Adipose tissue (tissue), 3 donors: Measurements from ENCODE around the gene C3. TPM values are rescaled to one million over a fixed set of nuclear protein-coding genes. Genes with fewer than 3 reads are reported as not detected.

Experiments used
- H3K27ac ChIP-seq: one replicate; pipeline ENCODE4 v1.5.1; 2013; ENCODE audit warnings: low read depth, low read length
- WGBS, 3 donors: extraction: QIAGEN DNeasy Blood & Tissue Kit; methylation state at CpG; one replicate each; pipeline ENCODE4 v1.1.7; 2013; 5-methylcytosine and 5-hydroxymethylcytosine counted together
- polyA plus RNA-seq, 3 donors: library from polyadenylated mRNA; stranded (reverse); fragments of 200-250 nt; gene quantifications; one replicate each; pipeline ENCODE4 v1.2.3, GENCODE V29; 2013
- donor health status: healthy with polysubstance abuse.
- donor health status: Bipolar disorder and iron deficiency.
- donor health status: healthy.

Gene C3
- polyA plus RNA-seq, 3 donors: 538 to 982 (median 581) TPM

DNA sequence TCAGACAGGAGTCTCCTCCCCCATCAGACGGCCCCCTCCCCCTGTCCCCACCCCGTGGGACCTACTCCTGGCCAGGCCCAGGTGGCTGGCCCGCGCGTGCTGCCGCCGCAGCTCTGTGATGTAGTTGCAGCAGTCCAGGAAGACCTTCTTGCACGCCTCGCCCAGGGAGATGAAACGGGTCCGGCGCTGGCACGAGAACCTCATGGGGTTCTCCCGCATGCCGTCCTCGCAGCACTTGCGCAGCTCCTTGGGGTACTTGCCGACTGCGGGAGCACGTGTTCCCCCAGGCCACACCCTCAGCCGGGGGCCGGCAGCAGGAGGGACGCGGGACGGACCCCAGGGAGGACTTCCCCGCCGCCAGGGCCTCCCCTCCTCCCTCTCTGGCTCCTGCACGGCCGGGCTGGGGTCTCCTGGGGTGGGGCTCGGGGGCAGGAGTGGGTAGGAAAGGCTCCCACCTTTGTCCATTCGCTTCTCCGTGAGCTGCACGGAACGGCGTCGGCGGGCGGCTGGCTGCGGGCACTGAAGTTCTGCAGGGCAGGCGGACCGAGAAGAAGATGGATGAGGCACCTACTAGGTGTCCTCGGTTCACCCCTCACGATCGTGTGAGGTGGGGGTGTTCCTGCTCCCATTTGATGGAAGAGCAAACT is 13.3 kb downstream of the C3 start:
- WGBS, 3 donors: 83 to 89% (median 85%) methylated on average over 39 to 44 of the region's 44 CpGs
- H3K27ac ChIP-seq: no peak overlapping the region

DNA sequence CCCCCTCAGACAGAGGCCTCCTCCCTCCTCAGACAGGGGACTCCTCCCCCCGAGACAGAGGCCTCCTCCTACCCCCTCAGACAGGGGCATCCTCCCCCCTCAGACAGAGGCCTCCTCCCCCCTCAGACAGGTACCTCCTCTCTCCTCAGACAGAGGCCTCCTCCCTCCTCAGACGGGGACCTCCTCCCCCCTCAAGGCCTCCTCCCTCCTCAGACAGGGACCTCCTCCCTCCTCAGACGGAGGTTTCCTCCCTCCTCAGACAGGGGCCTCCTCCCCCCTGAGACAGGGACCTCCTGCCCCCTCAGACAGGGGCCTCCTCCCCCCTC is 13.9 kb downstream of the C3 start:
- no peak overlapping the region for H3K27ac ChIP-seq
- 49 to 83% (median 69%) methylated on average over 2 to 3 of the region's 3 CpGs for WGBS, 3 donors

DNA sequence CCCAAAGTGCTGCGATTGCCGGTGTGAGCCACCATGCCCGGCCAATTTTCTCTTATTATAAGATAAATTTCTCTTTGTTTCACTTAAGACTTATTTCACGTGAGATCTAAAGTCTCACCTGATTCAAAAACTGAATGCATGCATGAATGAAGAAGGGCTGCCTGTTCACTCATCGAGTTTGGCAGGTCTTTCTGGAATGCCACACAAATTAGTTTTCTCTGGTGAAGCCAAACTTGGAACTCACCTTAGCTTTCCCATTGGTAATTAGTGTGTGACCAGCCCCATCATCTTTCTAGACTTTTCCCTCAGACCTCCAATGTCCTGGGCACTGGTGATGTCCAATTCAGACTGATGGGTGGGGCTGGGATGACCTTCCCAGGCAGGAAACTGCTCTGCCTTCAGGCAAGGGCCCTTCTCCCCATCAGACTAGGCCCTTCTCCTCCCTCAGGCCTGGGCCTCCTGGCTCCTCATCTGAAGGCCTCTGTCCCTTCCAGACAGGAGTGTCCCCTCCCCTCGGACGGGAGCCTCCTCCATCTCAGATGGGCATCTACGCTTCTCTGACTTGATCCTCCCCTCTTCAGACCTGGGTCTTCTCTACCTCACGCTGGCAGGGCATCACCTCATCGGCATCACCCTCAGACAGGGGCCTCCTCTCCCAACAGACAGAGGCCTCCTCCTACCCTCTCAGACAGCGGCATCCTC is 14.4 kb downstream of the C3 start:
- 81 to 86% (median 82%) methylated on average over 11 of the region's 11 CpGs for WGBS, 3 donors
- H3K27ac ChIP-seq: no peak overlapping the region

DNA sequence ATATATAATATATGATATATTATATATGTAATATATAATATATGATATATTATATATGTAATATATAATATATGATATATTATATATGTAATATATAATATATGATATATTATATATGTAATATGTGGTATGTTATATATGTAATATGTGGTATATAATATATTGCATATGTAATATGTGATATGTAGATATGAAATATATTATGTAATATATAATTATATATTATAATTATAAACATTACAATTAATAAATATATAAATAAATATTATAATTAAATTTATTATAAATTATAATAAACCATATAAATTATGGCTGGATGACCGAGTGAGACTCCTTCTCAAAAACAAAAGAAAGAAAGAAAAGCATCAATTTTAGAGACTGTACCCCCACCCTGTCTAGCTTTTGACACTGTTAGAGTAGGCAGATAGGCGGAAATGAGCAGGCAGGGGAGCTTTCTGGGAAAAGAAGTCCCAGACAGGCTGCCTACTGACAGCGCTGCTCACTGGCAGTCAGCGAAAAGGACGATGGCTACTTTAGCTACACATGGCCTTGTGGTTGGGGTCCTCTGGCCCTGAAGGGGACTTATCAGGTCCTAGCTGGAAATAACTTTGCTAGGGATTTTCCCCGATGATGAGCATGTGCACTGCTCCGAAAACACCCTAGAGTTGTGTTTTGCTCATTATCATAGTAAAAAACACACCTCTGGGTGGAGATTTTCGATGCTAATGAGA is 19.7 kb downstream of the C3 start:
- no peak overlapping the region for H3K27ac ChIP-seq
- 83 to 91% (median 87%) methylated on average over 8 of the region's 8 CpGs for WGBS, 3 donors

DNA sequence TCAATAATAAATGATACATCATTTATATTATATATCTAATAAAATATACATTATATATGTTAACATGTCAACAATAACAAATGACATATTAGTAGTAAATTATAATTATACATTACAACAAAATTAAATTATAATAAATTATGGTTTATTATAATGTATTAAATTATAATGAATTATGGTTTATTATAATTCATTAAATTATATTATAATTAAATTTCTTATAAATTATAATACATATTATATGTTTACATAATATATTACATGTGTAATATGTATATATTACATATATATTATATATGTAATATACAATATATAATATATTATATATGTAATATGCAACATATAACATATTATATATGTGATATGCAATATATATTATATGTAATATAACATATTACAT is 20.5 kb downstream of the C3 start:
- H3K27ac ChIP-seq: no peak overlapping the region

DNA sequence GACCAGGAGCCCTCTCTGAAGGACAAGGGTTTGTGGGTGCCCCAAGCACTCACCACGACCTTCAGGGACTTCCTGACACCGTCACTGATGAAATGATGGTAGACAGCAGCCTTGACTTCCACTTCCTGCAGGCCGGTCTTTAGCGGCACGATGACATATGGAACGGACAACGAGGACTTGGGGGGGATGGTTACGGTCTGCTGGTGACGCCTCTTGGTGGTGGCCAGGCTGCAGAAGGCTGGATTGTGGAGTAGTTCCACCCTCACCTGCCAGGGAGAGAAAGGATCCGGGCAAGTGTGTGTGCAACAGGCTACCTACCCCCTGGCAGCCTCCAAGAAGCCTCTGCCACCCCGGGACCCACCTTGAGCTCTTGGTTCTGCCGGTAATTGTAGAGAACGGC is 23.2 kb downstream of the C3 start:
- whole genome bisulfite sequencing, 3 donors: 55 to 82% (median 57%) methylated on average over 13 of the region's 13 CpGs
- H3K27ac ChIP-seq: no peak overlapping the region

DNA sequence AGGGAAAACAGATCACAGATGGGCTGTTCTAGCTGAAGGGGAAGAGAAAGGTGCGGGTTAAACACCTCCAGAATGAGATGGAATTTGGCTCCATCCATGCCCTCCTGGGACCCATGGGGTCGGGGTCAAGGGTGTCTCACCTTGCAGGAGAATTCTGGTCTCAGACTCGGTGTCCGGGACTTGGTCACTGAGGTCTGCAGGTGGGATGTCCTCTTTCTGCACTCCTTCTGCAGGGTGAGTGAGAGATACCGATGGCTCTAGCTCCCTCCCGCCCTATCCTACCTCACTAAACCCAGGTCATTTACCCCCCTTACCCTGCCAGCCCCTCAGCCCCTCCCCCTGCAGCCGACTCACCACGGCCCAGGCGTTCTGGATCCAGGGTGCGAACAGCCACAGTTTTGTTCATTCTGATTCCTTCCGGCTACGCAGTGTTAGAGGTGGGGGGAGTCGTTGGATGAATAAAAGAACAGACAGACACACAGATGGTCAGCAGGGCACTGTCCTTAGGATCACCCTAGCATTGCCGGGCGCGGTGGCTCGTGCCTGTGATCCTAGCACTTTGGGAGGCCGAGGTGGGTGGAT is 24.1 kb downstream of the C3 start:
- no peak overlapping the region for H3K27ac ChIP-seq
- 76 to 79% (median 77%) methylated on average over 17 to 18 of the region's 18 CpGs for whole genome bisulfite sequencing, 3 donors

DNA sequence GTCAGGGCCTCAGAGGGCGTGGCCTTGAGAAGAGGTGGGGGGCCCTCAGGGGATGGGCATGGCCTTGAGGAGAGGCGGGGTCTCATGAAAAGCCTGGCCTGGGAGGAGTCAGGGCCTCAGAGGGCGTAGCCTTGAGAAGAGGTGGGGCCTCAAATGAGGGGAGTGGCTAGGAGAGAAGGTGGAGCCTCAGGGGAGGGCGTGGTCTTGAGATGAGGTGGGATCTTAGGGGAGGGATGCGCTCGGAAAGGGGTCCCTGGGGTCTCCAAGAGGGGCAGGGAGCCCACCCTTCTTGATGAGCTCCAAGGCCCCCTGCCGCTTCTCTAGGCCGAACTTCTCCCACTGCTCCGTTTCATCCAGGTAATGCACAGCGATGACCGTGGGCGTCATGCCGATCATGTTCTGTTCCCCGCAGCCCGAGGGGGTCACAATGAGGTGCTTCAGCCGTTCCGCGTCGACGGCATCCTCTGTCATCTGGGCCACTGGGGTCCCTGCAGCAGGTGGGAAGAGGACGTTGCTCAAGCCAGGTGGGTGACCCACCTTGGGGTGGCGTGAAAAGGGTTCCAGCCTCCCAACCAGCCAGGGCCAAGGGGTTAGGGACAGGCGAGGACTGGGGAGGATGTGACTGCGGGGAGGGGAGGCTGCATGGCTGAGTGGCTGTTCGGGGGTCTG is 26.2 kb downstream of the C3 start:
- 95 to 96% (median 95%) methylated on average over 22 to 24 of the region's 25 CpGs for WGBS, 3 donors
- no peak overlapping the region for H3K27ac ChIP-seq

DNA sequence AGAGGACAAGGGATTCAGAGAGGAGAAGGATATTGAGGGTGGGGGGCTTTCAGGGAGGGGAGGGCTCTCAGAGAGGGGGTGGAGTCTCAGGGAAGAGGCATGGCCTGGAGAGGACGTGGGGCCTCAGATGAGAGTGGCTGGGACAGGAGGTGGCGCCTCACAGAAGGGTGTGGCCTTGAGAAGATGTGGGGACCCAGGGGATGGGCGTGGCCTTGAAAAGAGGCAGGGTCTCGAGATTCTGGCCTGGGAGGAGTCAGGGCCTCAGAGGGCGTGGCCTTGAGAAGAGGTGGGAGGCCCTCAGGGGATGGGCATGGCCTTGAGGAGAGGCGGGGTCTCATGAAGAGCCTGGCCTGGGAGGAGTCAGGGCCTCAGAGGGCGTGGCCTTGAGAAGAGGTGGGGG is 26.8 kb downstream of the C3 start:
- H3K27ac ChIP-seq: no peak overlapping the region
- 71 to 80% (median 76%) methylated on average over 5 to 7 of the region's 7 CpGs for WGBS, 3 donors

DNA sequence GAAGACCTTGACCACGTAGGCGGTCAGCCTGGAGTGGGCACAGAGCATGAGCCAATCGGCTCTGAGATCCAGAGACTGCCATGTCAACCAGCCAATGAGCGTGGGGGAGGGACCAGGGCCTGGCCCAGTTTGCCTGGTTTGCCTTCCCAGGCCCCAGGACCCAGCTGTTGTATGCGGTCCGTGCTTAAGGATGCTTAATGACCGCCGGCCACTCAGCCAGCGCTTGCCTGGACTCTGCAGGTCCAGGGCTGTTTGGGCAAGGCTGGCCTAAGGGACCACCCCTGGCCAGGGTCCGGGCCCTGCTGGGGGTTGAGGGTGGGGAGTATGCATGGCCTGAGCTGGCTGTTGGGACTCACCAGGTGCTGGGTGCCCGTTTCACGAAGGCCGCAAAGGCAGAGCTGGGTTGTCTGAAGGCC is 27.4 kb downstream of the C3 start:
- no peak overlapping the region for H3K27ac ChIP-seq

DNA sequence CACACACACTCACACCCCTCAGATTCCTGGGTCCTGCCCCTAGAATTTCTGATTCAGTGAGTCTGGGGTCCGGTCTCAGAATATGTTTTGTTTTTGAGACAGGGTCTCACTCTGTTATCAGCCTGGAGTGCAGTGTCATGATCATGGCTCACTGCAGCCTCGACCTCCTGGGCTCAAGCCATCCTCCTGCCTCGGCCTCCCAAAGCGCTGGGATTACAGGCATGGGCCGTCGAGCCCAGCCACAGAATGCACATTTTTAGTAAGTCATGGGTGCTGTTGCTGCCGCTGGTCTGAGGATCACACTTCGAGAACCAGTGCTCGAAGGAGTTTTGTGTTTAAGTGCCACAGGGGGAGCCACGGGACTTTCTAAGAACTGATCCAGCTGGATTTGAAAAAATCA is 28.4 kb downstream of the C3 start:
- H3K27ac ChIP-seq: no peak overlapping the region
- WGBS, 3 donors: 83 to 87% (median 87%) methylated on average over 10 of the region's 10 CpGs

More for the DNA sequence above, 27.4 kb downstream of the C3 start:
- 88 to 92% (median 88%) methylated on average over 13 of the region's 13 CpGs for WGBS, 3 donors

DNA sequence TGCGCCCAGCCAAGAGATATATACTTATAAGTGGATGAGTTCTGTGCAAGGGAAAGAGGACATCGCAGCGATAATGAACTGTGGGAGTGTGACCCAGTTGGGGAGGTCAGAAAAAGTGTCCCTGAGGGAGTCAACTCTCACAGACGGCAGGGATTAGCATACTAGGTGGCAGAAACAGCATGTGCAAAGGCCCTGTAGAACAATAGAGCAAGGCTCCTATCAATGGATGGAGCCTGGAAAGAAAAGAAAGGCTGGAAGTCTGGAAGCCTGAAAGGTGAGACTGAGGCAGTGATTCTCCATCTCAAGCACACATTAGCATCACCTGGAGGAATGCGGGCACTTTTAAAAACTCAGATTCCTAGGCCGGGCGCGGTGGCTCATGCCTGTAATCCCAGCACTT is 29.1 kb downstream of the C3 start:
- H3K27ac ChIP-seq: no peak overlapping the region
- 85 to 93% (median 90%) methylated on average over 8 of the region's 8 CpGs for WGBS, 3 donors

DNA sequence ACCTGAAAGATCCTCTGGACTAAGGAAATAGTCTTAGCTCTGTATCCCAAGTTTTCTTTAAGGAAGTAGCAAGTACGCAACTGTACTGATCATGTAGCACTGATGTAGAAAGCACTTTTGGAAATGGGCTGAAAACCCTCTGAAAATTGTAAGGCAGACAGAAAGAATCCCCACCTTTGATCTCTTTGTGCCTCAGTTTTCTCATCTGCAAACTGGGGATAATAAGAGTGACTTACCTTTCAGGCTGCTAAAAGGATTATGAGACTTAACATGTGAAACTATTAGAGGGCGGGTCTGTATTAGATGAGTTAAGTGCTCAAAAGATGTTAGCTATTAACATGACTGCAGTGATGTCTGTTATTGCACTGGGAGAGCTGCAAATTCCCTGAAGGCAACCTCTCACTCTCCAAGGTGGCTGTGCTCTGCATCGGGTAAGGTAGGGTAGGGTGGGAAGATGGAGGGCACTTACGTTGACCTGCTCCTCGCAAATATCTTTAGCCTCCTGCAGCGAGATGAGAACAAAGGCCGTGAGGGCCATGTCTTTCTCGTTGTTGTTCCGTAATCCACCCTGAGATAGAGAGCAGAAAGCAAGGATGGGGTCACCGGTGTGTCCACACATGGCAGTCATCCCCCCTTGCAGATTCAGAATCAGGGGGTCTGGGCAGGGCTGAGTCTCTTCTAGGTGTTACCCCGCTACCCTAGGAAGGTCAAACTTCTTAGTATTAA is 30.1 kb downstream of the C3 start:
- WGBS, 3 donors: 82 to 88% (median 87%) methylated on average over 11 of the region's 11 CpGs

DNA sequence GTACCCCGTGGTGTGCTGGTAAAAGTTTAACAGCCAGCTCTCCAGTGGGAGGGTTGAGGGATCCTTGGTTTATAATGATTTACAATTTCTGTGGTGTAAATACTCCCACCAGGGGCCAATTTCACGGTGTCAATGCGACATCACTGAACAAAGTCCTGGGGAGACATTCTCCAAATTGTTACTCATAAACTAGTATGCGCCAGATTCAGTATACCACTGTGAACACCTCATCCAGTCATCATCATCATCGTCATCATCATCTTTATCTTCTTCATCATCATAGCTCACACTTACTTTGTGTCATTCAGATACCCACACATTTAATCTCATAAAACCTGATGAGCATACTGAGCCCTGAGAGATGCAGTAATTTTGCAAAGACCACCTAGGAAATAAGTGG is 33.3 kb downstream of the C3 start:
- H3K27ac ChIP-seq: no peak overlapping the region
- WGBS, 3 donors: 56 to 84% (median 79%) methylated on average over 5 of the region's 5 CpGs

More for the DNA sequence above, 30.1 kb downstream of the C3 start:
- no peak overlapping the region for H3K27ac ChIP-seq

DNA sequence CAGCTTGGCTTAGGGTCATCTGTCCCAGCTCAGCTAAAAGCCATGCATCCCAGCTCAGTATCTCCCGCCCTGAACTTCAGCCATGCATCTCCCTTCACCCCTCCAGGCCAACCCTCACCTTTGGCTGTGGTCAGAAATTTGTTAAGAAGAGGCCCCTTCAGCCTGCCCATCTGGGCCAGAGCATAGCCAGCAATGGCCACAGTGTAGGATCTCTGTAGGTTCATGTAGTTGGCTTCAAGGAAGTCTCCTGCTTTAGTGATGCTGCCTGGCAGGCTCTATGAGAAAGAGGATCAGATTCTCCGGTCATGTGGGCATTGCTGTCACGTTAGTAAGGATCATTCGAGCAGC is 33.8 kb downstream of the C3 start:
- no peak overlapping the region for H3K27ac ChIP-seq
- WGBS, 3 donors: 76 to 86% (median 83%) methylated on average over 4 of the region's 4 CpGs

DNA sequence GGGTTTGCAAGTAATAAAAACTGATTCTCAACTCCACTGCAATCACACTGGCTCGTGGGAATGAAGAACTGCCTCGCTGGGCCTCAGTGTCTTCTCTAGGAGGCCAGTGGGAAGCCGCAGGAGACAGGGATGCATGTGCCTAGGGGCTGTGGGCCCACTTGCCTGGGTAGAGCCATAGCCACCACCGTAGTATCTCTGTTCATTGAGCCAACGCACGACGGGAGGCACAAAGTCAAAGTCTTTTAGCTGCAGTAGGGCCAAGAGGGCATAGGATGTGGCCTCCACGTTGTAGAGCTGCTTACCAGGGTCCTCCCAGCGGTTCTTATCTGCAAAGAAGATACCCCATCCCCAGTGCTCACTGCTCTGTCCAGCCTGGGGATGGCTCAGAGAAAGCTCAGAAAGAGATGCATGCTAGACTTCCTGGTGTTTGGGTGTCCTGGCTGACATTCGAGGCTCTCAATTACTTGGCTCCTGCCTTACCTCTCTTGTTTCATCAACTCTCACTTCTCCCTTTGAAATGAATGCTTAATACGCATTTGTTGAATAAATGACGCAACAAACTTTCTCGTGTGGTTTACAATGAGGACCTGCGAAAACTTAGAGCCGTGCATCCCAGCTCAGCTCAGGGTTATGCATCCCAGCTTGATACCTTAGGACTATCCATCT is 34.4 kb downstream of the C3 start:
- H3K27ac ChIP-seq: no peak overlapping the region
- 83 to 87% (median 84%) methylated on average over 15 of the region's 15 CpGs for WGBS, 3 donors

DNA sequence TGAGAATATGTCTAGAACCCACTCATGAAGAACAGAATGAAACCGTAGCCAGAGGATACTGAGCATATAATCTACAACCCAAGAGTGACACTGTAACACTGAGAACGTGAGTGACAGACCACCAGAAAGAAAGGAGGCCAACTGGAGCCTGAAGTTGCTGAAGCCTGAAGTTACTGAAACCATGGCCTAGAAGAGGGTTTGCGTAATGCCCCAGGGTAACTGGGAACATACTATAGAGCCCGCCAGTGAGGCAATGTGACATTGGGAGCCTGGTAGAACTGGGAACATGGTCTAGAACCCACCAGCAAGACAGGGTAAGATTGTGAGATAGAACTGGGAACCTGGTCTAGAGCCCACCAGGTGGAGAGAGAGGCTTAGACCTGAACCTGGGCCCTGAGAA is 35.0 kb downstream of the C3 start:
- no peak overlapping the region for H3K27ac ChIP-seq
- WGBS, 3 donors: 79 to 88% (median 86%) methylated on average over 4 of the region's 4 CpGs

DNA sequence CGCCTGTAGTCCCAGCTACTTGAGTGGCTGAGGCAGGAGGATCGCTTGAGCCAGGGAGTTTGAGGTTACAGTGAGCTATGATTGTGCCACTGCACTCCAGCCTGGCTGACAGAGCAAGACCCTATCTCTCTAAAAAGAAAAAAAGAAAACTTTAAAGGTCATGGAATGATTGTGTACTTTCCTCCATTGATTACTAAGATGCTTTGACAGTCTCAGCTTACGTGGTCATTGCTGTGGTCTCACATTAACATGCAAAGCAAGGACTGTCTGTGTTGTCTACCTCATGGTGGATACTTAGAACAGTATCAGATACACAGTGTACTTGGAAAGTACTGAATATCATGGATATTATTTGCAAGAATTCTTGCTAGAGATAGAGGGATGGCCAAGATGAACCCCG is 36.5 kb downstream of the C3 start:
- H3K27ac ChIP-seq: no peak overlapping the region
- 94 to 96% (median 95%) methylated on average over 4 of the region's 4 CpGs for WGBS, 3 donors
